ENCODE results near the gene POLR1C.
"Not testable (repeated sequence)": the region's sequence is repeated elsewhere in the genome, so short reads cannot be mapped to it uniquely, and the experiment has no call there.

Gene POLR1C

DNA sequence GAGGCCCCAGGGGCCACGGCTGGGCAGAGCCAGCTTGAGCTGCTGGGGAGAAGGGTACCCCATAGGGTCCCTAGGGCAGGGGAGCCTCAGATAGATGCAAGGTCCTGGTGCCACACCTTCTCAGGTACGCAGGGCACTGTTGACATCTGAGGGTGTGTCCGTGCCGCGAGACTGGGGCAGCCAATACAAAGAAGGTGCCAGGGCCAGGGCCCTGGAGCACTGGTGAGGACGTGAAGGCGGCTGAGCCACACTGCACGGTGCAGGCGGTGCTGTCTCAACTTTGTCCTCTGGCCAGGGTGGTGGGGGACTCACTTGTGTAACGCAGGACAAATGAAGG lies 6.1 kb upstream of the POLR1C start:
- DNase-seq: no peak

DNA sequence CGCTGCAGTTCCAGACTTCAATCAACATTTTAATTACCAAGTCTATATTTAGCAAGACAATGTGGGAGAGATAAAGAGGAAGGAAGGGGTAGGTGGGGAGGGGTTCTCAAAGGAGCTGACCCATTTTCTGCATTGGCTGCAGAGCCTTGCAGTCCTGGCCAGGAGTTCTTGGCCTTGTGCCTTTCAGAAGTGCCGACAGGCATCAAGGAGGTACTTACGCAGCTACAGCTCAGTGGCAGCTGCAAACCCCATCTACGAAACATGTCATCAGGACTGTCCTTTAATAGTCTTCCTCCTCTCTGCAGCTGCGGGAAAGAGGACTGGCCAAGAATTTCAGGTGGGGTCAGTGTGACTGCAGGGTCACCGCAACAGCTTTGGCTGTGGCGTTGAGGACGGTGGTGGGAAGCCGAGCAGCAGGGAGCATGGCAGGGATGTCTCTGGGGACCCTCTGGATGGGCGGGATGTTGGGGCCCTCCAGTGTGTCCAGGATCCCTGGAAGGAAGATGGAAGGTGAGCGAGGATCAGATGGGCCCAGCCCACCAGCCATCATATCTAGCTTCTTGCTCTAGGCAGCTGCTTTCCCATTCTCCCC lies 5.0 kb upstream of the POLR1C start:
- DNase-seq: no peak

- no peak for DNase-seq
Measured at GRCh38 chr6:43515808-43516207, 1.1 kb upstream of the POLR1C start.

GRCh38 chr6:43516367-43516696 lies 557 bp upstream of the POLR1C start:
- DNase-seq: no peak

GRCh38 chr6:43517505-43518357 lies 842 bp downstream of the POLR1C start:
- DNase-seq: no peak

- DNase-seq: no peak
Measured at GRCh38 chr6:43520097-43520496, 3.2 kb downstream of the POLR1C start.

GRCh38 chr6:43521836-43522235 lies 4.9 kb downstream of the POLR1C start:
- DNase-seq: no peak

DNA sequence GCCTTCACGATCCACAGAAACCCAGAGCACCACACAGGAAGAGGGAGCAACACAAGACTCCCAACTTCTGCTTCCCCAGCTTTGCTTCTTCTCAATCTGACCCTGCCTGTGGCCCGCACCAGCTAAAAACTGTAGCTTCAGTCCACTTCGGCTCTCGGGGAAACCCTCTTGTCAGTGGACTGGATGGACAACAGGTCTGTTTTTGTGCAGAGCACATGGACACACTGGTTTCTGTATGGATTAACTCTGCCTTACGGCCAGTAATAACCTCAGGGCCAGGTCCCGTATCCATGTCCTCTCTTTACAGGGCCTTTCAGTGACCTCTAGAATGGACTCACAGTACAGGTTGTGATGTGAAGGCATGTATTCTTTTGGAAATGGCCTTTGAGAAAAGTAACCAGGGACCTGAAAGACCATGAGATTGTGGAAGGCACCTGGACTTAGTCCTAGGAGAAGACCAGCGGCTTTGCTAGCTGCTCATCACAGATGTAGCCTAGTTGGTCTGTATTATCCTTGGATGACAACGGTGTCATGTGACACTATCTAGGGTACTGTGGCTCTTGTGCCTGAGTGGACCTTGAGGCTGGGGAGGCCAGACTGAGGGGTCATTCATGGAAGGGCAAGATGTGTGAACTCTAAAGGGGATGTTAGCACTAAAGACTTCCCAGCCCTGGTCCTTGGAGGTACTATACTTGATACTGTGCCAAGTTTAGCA lies 5.8 kb downstream of the POLR1C start:
- no peak for DNase-seq

DNA sequence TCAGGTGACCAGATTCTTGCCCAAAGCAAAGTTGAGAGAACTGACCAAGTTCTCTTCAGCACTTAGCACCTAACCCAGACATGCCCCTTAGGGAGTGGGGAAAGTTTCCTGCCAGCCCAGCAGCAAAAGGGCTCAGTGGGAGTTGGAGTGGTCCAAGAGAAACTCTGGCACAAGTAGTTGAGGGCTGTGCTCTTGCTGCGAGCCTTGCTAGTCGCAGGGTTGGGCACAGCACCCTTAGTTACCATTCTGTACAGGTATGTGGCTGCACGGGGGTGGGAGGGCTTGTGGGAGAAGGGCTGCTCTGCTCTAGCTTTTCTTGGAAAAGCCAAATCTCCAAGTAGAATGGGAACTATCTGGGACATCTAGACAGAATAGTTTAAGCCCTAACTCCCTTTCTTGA lies 6.4 kb downstream of the POLR1C start:
- DNase-seq: no peak

DNA sequence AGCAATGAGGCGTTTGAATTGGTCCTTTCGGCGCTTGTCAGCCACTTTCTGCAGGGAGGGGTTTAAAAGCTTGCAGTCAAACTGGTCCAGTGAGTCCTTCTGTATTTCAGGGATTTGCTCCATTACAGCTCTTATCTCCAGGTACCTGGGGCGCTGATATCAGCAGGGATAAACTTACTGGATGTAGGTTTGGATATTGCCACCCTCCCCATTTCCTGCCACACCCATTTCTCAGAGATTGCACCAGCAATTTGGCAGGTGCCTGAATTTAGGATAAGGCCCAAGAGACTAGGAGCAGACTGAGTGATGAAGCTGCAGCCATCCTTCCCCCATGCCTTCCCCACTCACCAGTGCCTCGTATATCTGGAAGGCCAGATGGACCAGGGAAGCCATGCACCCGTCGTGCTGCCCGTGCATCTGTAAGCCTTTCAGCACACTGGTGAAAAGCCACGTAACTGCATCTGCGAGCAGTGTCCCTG lies 7.6 kb downstream of the POLR1C start:
- no peak for DNase-seq

DNA sequence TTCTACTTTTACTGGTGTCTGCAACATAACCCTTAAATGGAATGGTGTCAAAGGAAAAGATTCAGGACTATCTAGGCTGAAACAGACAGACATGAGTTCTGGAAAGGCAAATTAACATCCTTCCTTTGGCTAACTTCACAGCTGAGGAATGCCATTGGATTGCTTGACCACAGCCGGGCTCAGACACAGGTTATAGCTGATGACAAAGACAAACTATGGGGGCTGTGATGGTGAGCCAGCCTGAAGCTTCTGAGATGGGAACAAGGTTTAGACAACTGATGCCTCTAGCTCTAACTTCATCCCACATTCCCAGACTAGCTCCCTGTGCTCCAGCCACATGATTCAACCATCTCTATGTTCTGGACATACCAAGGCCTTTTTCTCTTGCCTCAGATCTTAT lies 15.3 kb downstream of the POLR1C start:
- DNase-seq: no peak

- DNase-seq: not testable (repeated sequence)
Measured at GRCh38 chr6:43538986-43539385, 22.1 kb downstream of the POLR1C start.

- DNase-seq: not testable (repeated sequence)
Measured at GRCh38 chr6:43539409-43539808, 22.5 kb downstream of the POLR1C start.

GRCh38 chr6:43540507-43540906 lies 23.6 kb downstream of the POLR1C start:
- no peak for DNase-seq

DNA sequence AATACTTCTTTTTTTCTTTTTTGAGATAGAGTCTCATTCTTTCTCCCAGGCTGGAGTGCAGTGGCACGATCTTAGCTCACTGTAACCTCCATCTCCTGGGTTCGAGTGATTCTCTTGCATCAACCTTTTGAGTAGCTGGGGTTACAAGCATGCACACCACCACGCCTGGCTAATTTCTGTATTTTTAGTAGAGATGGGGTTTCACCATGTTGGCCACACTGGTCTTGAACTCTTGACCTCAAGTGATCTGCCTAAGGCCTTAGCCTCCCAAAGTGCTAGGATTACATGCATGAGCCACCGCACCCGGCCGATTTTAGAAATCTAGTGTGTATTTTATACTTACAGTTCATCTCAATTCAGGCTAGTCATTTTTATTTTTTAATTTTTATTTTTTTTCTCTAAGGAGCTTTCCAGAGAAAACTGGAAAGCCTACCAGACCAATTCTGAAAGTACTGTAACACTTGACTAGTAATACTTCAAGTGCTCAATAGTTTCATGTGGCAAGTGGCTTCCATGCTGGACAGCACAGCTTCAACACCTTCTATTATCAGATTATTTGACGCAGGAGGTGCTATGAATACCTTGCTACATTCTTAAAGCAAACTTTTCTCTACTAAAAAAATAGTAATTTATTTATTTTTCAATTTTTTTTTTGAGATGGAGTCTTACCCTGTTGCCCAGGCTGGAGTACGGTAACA lies 25.0 kb downstream of the POLR1C start:
- DNase-seq: no peak

DNA sequence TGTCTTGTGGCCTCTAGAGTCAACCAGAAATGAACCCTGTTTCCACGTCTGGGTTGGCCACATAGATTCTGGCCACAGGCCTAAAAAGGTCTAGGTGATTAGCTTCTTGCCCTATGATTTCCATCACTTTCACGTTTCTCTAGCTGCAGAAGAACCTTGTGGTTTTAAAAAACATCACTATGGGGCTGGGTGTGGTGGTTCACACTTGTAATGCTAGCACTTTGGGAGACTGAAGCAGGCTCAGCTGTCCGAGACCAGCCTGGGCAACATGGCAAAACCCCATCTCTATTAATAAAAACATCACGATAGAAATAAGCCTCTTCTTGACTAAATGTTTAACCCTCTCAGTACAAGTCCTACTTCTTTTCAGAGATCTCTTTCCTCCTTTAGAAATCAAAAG lies 27.6 kb downstream of the POLR1C start:
- no peak for DNase-seq

DNA sequence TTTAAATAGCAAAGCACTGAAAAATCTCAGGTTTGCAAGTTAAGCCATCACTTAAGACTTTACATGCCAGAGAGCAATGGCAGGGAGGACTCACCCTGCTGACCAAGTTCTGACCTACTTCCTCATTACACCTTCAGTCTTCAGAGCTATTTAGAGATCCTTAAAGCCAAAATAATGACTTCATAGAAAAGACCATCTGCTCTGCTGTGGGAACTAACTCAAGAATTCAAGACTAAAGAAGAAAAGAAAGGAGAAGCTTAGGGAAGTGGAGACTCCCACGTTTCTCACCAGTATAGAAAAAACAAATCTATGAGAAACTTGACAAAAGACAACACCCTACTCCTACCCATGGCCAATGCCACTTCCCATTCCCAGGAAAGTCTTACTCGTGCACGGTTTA lies 30.3 kb downstream of the POLR1C start:
- DNase-seq: no peak

- not testable (repeated sequence) for DNase-seq
Measured at GRCh38 chr6:43557620-43558019, 40.7 kb downstream of the POLR1C start.

DNA sequence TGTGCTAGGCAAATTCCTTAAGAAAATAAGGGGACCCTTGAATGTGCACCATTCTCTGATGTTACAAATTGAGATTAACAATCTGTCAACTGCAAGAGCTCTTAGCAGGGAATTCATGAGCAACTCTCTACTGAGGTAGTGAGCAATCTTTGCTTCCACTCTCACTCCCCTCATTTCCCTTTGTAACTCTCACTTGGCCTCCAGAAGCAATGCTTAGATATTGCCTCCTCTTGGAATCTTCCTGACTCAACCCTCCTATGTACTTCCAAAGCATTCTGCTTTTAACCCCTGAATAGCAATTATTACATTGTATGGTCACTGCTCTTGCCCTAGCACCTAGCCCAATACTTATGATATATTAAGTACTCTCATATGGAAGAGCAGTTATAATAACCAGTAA lies 42.4 kb downstream of the POLR1C start:
- no peak for DNase-seq

DNA sequence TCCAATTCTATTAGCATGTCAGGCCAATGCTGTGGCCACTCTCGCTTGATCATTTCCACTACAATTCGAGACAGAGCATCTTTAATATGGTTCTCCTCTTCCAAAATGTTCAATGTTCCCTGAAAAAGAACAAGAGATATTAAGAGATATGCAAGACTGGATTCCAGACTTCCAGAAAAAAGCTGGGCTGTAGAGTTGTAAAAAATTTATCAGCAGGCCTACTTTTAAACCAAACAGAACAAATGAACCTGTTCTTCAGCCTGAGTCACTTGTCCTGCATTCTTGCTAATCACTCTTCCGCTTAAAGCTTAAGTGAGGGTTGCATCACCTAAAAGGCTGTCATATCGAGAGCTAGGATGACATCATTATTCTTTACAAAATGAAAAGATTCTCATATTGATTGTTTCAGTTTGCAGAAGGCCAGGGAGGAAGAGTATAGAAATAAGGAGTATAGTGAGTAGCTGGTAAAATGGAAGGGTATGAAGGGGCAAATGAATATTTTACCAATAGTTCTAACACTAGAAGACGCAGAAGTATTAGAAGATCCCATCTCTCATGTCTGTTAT lies 54.1 kb downstream of the POLR1C start:
- no peak for DNase-seq
